ENCODE results near the gene RNU4-1. TPM values are rescaled to one million over a fixed set of nuclear protein-coding genes. Genes with fewer than 3 reads are reported as not detected.

Gene RNU4-1
- polyA plus RNA-seq, 3 donors, result not detected

GRCh38 chr12:120332041-120332440, 39.0 kb upstream of the RNU4-1 start:
- Histone ChIP-seq H3K4me3 (replicated peaks in 1 of 3; ENCODE audit: low read depth in 2 of 3, low read length in 3 of 3) (no peak overlapping the region), H3K27me3 (ENCODE audit: control insufficient read depth in 2 of 2, insufficient read depth in 2 of 2, low read length in 2 of 2) (no peaks in the 10 kb centered on the region), H3K36me3 (replicated peaks in 1 of 2; ENCODE audit: control insufficient read depth in 1 of 2, insufficient read depth in 2 of 2, low read length in 2 of 2) (no peaks in the 10 kb centered on the region), H3K9ac (ENCODE audit: insufficient read depth, low read length, poor library complexity, severe bottlenecking) (no peak overlapping the region), H3K4me2 (replicated peaks; ENCODE audit: extremely low read depth, low read length, poor library complexity, severe bottlenecking) (no peak overlapping the region), H3K27ac (ENCODE audit: low read depth in 1 of 2, low read length in 2 of 2) (no peak overlapping the region), H2AFZ (ENCODE audit: insufficient read depth, low read depth, low read length, poor library complexity, severe bottlenecking) (no peak overlapping the region), H3K9me3 (replicated peaks in 1 of 2; ENCODE audit: control insufficient read depth in 1 of 2, insufficient read depth in 1 of 2, low read length in 2 of 2) (peaks cover 10 to 13% of the 10 kb centered on the region in 2 donors), H3K79me2 (ENCODE audit: insufficient read depth, low read length) (no peaks in the 10 kb centered on the region), H4K20me1 (ENCODE audit: insufficient read depth, low read length) (no peaks in the 10 kb centered on the region), H3K4me1 (ENCODE audit: control insufficient read depth in 1 of 2, insufficient read depth in 2 of 2, low read length in 2 of 2) (no peaks in the 10 kb centered on the region)
- Mint-ChIP-seq H3K27me3 (ENCODE audit: low read depth in 3 of 3) (peaks cover 0 to 8% (median 4%) of the 10 kb centered on the region in 3 donors), H3K36me3 (no peaks in the 10 kb centered on the region), H3K4me3 (no peak overlapping the region), H3K4me1 (no peaks in the 10 kb centered on the region), H3K27ac (no peak overlapping the region), H3K9me3 (peaks cover 6 to 17% (median 16%) of the 10 kb centered on the region in 7 donors)
- WGBS (ENCODE audit: insufficient coverage), result 100% methylated on average over 3 of the region's 5 CpGs
- DNase-seq, result no peak
- intact Hi-C loops (cut with micrococcal nuclease), result no loop called here
- TF ChIP-seq CTCF (IDR thresholded peaks at IDR 0.05), result no peak

- Histone ChIP-seq H3K79me2 (ENCODE audit: insufficient read depth, low read length) (no peaks in the 10 kb centered on the region), H3K27me3 (ENCODE audit: control insufficient read depth in 2 of 2, insufficient read depth in 2 of 2, low read length in 2 of 2) (no peaks in the 10 kb centered on the region), H3K36me3 (replicated peaks in 1 of 2; ENCODE audit: control insufficient read depth in 1 of 2, insufficient read depth in 2 of 2, low read length in 2 of 2) (no peaks in the 10 kb centered on the region), H3K4me1 (ENCODE audit: control insufficient read depth in 1 of 2, insufficient read depth in 2 of 2, low read length in 2 of 2) (no peaks in the 10 kb centered on the region), H3K27ac (ENCODE audit: low read depth in 1 of 2, low read length in 2 of 2) (no peak overlapping the region), H3K9me3 (replicated peaks in 1 of 2; ENCODE audit: control insufficient read depth in 1 of 2, insufficient read depth in 1 of 2, low read length in 2 of 2) (peaks cover 3 to 7% of the 10 kb centered on the region in 2 donors), H2AFZ (ENCODE audit: insufficient read depth, low read depth, low read length, poor library complexity, severe bottlenecking) (no peak overlapping the region), H3K4me3 (replicated peaks in 1 of 3; ENCODE audit: low read depth in 2 of 3, low read length in 3 of 3) (no peak overlapping the region), H3K9ac (ENCODE audit: insufficient read depth, low read length, poor library complexity, severe bottlenecking) (no peak overlapping the region), H3K4me2 (replicated peaks; ENCODE audit: extremely low read depth, low read length, poor library complexity, severe bottlenecking) (no peak overlapping the region), H4K20me1 (ENCODE audit: insufficient read depth, low read length) (no peaks in the 10 kb centered on the region)
- peaks cover 5 to 11% (median 9%) of the 10 kb centered on the region in 7 donors for H3K9me3 Mint-ChIP-seq
- DNase-seq, result no peak
- no peaks in the 10 kb centered on the region for H3K4me1 Mint-ChIP-seq
- no peaks in the 10 kb centered on the region for H3K36me3 Mint-ChIP-seq
- no peak overlapping the region for H3K27ac Mint-ChIP-seq
- no peak overlapping the region for H3K4me3 Mint-ChIP-seq
- TF ChIP-seq CTCF (IDR thresholded peaks at IDR 0.05), result no peak
- intact Hi-C loops (cut with micrococcal nuclease), result no loop called here
- no CpG with 5 or more reads among the region's 3 CpGs for WGBS (ENCODE audit: insufficient coverage)
- H3K27me3 Mint-ChIP-seq (ENCODE audit: low read depth in 3 of 3), result peaks cover 0 to 8% (median 4%) of the 10 kb centered on the region in 3 donors
Measured at GRCh38 chr12:120331390-120331789, 38.4 kb upstream of the RNU4-1 start.

Data from CD14-positive monocyte (primary cell).